HL-60/S4 (cell line): Measurements from ENCODE around the gene E2F2.

ENCODE experiments used
- in situ Hi-C: fragments of 300-500 bp; cut with MboI; formaldehyde crosslinking; loops from 2 replicates; pipeline ENCODE4 v1.14.3; 2022; ENCODE audit warnings: low sequenced_read_pairs

E2F2 gene

GRCh38 chr1:23563003-23563402 is 32.0 kb upstream of the E2F2 start:
- in situ Hi-C loops: no loop called here

DNA sequence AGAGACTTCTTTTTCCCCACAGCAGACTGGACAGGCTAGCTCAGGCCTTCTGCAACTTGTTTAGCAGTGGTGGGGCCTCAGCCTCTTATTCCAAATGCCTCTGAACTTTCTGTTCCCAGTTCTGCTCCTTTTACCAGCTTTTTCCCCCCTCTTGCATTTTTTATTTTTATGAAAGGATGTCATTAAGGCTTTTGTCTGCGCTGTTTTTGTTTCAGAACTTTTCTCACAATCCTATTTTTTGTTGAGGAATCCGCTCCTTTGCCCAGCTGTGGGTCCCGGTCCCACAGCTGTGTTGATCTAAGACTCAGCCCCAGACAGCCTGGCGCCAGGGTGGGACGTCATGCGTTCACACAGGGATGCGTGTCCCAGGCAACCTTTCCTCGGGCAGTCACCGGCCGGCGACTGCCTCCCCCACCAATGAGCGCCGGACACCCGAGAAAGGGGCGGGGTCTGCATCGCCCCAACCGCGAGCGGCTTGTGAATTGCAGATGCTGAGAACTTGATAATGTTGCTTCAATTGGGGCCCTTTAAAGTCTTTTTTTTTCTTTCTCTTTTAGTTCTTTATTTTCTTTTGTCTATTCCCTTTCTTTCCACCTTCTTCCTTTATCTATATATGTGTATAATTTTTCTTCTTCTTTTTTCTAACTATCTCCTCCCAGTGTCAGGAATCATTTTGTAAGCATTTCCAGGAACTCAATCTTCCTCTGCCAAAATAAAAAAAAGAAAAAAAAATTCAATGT is 31.3 kb upstream of the E2F2 start:
- in situ Hi-C loops: no loop called here

DNA sequence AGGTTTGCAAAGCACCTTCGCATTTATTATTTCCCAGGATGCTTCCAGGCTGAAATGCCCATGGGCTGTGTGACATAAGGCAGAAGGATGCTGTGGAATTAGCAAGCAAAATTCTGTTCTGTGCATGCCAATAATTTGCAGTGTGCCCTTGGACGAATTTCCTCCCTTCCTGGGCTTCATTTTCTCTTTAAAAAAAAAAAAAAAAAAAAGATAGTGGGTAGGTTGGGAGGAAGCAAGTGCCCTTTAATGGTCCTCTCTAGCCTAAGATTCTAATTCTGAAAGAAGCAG is 30.7 kb upstream of the E2F2 start:
- in situ Hi-C loops: no loop called here

- in situ Hi-C loops: no loop called here
These were observed 30.2 kb upstream of the E2F2 start for GRCh38 chr1:23561076-23561812.

DNA sequence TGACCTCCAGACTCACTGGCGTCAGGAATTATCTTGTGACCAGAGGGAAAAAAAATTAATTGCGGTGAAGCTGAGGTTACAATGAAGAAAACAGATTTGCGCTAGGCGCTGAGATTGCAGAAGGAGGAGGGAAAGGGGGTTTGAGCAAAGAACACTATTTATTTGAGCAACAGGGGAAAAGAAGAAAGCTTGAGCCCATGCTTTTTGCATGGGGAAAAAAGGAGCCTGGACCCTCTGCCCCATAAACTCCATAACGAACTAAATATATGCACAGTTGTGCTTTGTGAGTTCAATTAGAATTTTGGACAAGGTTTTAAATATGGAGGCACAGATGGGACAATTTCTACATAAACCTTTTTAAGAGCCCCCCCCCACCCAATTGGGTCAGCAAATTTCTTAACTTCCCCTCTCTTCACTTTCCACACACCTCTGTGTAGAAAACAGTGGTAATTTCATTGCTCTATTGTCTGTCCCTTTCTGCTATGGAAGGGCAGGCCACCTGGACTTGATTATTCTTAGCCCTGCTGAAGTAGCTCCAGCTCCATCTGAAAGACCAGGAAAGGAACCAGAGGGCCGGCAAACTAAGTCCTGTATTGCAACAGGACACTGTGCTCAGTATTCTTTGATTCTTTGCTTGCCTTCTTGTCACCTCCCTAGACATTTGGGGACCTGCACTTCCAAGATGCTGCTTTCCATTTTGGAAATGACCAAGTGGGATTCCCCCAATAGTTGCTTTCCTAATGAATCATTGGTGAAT is 29.1 kb upstream of the E2F2 start:
- in situ Hi-C loops: no loop called here

GRCh38 chr1:23559136-23559984 is 28.3 kb upstream of the E2F2 start, which contains the start of gene ID3:
Gene ID3 (minus strand): TSS chr1:23559501. CDS start chr1:23559426, 75 bp downstream.
- in situ Hi-C loops: no loop called here

- in situ Hi-C loops: no loop called here
These were observed 27.8 kb upstream of the E2F2 start for GRCh38 chr1:23558872-23559135.

DNA sequence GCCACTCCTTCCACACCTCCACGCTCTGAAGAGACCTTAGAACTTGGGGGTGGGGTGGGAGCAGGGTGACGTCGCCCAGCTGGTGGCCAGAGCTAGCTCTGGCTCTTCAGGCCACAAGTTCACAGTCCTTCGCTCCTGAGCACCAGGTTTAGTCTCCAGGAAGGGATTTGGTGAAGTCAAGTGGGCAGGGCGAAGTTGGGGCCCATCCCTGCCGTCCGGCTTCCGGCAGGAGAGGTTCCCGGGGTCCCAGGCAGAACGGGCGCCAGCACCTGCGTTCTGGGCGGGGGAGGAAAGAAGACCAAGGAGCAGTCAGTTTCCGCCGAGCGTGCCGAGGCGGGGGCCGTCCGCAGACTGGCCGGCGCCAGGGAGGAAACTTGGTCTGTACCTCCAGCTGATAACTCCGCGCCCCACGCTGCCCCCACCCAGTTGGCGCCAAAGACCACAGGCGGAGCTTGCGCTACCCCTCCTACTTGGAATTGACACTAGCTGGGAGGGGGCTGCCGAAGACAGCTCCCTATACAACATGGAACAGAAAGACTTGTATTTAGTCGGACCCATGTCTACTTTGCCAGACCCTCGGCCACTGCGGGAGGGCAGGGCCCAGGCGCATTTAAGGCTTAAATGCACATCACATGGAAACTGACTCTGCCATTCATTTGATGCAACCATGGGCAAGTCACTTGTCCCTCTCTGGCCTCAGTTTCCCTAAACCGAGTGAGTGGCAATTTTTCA is 27.3 kb upstream of the E2F2 start:
- in situ Hi-C loops: no loop called here

GRCh38 chr1:23557471-23558124 is 26.6 kb upstream of the E2F2 start:
- in situ Hi-C loops: no loop called here

GRCh38 chr1:23556635-23557470 is 25.8 kb upstream of the E2F2 start:
- in situ Hi-C loops: no loop called here

- in situ Hi-C loops: no loop called here
These were observed 25.1 kb upstream of the E2F2 start for GRCh38 chr1:23555986-23556634.

DNA sequence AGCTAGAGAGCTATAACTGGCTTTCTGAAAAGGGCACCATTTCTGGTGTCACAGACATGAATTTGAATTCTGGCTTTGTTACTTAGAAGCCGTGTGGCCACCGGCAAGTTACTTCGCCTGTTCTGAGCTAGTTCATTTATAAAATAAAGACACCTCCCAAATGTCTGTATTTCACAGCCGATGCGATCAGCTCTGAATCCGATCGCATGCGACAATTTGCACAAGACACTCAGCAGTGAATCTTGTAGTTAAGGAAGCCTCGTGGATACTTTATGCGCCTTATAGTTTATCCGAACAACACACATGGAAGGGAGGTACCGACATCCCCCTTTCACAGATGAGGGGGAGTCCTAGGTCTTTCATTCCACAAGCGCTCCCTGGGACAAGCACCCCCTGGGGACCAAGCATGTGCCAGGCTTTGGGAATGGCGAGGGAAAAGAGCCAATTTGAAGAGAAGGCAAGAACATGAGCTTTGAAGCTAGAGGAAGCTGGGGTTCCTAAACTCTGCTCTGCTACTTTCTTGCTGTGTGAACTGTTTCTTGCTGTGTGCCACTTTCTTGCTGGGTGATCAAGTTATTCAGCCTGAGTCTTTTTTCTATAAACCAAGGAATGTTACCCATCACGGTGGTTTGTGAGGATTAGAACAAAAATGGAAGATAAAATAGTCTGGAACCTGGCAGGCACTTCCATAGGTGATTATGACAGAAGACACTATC is 24.4 kb upstream of the E2F2 start:
- in situ Hi-C loops: no loop called here

DNA sequence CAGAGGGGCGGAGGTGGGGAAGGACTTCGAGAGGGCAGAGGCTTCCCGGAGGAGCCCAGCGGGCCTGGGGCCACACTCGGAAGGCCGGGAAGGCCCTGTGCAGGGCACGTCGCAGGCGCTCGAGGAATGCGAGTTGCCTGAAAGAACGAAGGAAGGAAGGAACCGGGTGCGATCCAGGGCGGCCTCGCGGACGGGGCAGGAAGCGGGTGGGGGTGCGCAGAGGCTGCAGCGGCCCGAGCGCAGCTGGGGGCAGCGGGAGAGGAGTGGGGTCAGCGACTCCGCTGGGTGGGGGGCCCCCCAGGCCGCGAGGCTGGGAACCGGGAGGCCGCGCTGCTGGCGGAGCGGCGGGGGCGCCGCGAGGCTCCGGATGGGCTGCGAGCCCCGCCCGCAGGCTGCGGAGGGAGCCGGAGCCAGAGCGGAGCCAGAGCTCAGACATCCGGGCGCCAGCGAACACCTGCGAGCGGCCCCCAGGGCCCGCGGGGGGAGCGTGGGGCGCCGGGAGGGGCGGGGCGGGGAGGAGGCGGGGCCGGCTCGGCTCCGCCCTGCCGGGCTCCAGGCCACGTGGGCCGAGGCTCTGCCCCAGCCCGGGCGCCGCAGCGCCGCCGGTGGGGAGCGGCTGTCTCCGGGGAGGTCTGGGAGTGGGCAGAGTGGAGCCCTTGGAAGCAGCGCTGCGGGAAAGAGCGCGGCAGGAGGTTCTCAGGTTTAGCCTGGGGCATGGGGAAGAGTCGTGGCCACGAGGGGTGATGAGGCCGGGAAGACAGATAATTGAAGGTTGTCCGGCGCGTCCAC is 23.6 kb upstream of the E2F2 start:
- in situ Hi-C loops: no loop called here

- in situ Hi-C loops: no loop called here
These were observed 23.1 kb upstream of the E2F2 start for GRCh38 chr1:23554127-23554480.

GRCh38 chr1:23553231-23554126 is 22.4 kb upstream of the E2F2 start:
- in situ Hi-C loops: no loop called here

GRCh38 chr1:23551849-23552248 is 20.8 kb upstream of the E2F2 start:
- in situ Hi-C loops: no loop called here
